Measurements from ENCODE around the gene CHML. TPM values are rescaled to one million over a fixed set of nuclear protein-coding genes. Genes with fewer than 3 reads are reported as not detected.

Gene CHML, protein sequence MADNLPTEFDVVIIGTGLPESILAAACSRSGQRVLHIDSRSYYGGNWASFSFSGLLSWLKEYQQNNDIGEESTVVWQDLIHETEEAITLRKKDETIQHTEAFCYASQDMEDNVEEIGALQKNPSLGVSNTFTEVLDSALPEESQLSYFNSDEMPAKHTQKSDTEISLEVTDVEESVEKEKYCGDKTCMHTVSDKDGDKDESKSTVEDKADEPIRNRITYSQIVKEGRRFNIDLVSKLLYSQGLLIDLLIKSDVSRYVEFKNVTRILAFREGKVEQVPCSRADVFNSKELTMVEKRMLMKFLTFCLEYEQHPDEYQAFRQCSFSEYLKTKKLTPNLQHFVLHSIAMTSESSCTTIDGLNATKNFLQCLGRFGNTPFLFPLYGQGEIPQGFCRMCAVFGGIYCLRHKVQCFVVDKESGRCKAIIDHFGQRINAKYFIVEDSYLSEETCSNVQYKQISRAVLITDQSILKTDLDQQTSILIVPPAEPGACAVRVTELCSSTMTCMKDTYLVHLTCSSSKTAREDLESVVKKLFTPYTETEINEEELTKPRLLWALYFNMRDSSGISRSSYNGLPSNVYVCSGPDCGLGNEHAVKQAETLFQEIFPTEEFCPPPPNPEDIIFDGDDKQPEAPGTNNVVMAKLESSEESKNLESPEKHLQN
- 7.8 to 9.4 TPM (median 8.3 TPM) in 5 replicates for total RNA-seq (2022; extraction: Qiagen RNA extraction)

DNA sequence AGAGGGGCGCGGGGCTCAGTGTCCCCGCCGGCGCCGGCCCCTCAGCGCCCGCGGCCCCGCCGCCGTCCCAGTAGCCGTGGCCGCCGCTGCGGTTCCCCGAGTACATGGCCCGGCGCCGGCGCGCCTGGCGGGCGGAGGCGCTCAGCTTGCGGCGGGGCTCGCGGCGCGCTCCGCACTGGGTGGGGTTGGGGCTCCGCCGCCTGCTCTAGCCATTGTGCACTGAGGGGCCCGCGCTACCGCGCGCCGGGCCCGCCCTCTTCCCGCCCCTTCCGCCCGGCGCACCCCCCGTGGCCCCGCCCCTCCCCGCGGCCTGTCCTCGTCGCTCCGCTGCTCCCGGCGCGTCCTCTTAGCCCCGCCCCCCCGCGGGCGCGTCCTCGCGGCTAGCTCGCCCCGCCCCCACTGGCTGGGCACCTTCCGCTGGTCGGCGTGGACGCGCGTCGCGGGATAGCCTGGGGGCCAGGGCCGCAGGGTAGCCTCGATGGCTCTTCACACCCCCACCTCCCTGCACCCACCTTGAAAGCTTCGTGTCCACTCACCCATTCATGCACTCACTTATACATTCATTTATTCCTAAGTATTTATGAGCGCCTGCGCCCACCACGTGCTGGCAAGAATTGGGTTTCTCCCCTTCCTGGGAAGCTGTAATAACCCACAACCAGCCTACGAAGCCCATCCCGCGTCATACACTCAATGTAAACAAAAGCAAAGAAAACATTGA, at the start of gene CHML, which contains the start of gene OPN3:
CHML (minus strand) TSS at position 221 of the 718 bp plus-strand sequence. CDS start 4,603 bp downstream, outside the sequence.
OPN3 (minus strand) TSS at position 221 of the 718 bp plus-strand sequence; CDS start at position 106, 115 bp downstream.

DNA sequence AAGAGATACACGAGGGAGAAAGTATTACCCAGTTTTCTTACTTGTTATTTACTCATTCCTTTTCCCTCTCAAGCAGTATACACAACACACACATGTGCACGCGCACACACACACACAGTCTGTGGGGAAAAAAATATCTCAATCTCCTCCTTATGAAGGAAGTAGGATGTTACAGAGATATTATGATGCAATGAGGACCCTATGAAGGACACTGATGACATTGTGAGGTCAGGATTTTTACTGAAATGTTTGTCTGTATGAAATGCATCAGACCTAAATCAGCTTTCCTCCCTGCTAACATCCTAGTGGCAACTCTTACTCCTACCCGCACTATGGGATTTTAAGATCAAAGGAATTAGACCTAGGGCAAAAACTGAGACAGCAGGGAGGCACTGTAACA, 11.8 kb upstream of the CHML start, which contains the start of gene WDR64:
WDR64 (plus strand) TSS at position 270 of the 400 bp plus-strand sequence. CDS start 204 bp downstream, outside the sequence.

Other genes with a start within 250 kb of the CHML start
- gene FH, start 120.6 kb downstream of the CHML start, total RNA-seq (2022; extraction: Qiagen RNA extraction): 81.2 to 86.5 TPM (median 85.4 TPM) in 5 replicates
- 0.51 to 1.2 TPM (median 0.98 TPM) in 5 replicates for gene KMO, start 108.0 kb downstream of the CHML start, total RNA-seq (2022; extraction: Qiagen RNA extraction)
- 54.6 to 68.0 TPM (median 60.3 TPM) in 5 replicates for gene OPN3, start within 50 bp of the CHML start, total RNA-seq (2022; extraction: Qiagen RNA extraction)
- not detected in 5 replicates for gene WDR64, start 11.9 kb upstream of the CHML start, total RNA-seq (2022; extraction: Qiagen RNA extraction)
- 18.9 to 30.5 TPM (median 21.0 TPM) in 5 replicates for gene EXO1, start 207.8 kb upstream of the CHML start, total RNA-seq (2022; extraction: Qiagen RNA extraction)